Vagina (tissue), 2 donors: ENCODE data around the gene TPST2. TPM values are rescaled to one million over a fixed set of nuclear protein-coding genes. Genes with fewer than 3 reads are reported as not detected.

Experiments
- DNase-seq, 2 donors: peaks; one replicate each; pipeline ENCODE4 v3.0.0-alpha.2; 2017; ENCODE audit errors: extremely low spot score in 2 of 2
- H3K27ac ChIP-seq: fragments of 200-600 bp; sonication (generic); one replicate; pipeline ENCODE4 v1.5.1; 2019
- H3K27me3 ChIP-seq: fragments of 200-600 bp; sonication (generic); one replicate; pipeline ENCODE4 v1.5.1; 2019
- H3K36me3 ChIP-seq, 2 donors: fragments of 200-600 bp; sonication (generic); one replicate each; pipeline ENCODE4 v1.5.1; 2017 to 2019
- H3K4me1 ChIP-seq: fragments of 200-600 bp; sonication (generic); one replicate; pipeline ENCODE4 v1.5.1; 2019
- H3K4me3 ChIP-seq, 2 donors: fragments of 200-600 bp; sonication (generic); 1 replicate in 1 of 2; 2 replicates in 1 of 2; pipeline ENCODE4 v1.5.1; 2016 to 2019
- H3K9me3 ChIP-seq: fragments of 200-600 bp; sonication (generic); one replicate; pipeline ENCODE4 v1.5.1; 2019
- CTCF ChIP-seq, 3 experiments: fragments of 450-650 bp in 2 of 3; fragments of 200-600 bp in 1 of 3; sonication (generic) in 1 of 3; IDR thresholded peaks; one replicate each; pipeline ENCODE4 v1.5.1; 2017 to 2019; ENCODE audit warnings: antibody characterized with exemption in 3 of 3, mild to moderate bottlenecking in 2 of 3, moderate library complexity in 2 of 3
- POLR2A ChIP-seq, 2 donors: fragments of 450-650 bp; IDR thresholded peaks; one replicate each; pipeline ENCODE4 v1.6.1; 2017; ENCODE audit warnings: antibody characterized with exemption in 2 of 2, mild to moderate bottlenecking in 2 of 2, moderate library complexity in 2 of 2
- POLR2AphosphoS5 ChIP-seq, 2 donors: sonication (generic); formaldehyde crosslinking; IDR thresholded peaks; one replicate each; pipeline ENCODE4 v1.9.0; 2017; ENCODE audit warnings: antibody characterized with exemption in 2 of 2, mild to moderate bottlenecking in 2 of 2, low read depth in 1 of 2; ENCODE audit not compliant: insufficient read depth in 1 of 2
- intact Hi-C: fragments of 100-400 bp; cut with DNase I; formaldehyde crosslinking; loops from one replicate; pipeline ENCODE4 v1.15.1; 2023
- total RNA-seq: library from RNA; depleted of rRNA; stranded (reverse); fragments of >200 nt; gene quantifications from one replicate; pipeline ENCODE4 v1.2.3, GENCODE V29; 2016

Gene TPST2
- total RNA-seq, 1 donor from 2014 or later = 96.3 TPM

- Histone ChIP-seq H3K4me1 (peaks cover 14% of the 10 kb centered on the region), H3K27ac (no peak overlapping the region), H3K36me3 (peaks cover 0 to 69% of the 10 kb centered on the region in 2 donors), H3K27me3 (no peaks in the 10 kb centered on the region), H3K9me3 (no peaks in the 10 kb centered on the region), H3K4me3 (no peak overlapping the region)
- DNase-seq = no peak
- TF ChIP-seq POLR2AphosphoS5 (IDR thresholded peaks at IDR 0.05; ENCODE audit: insufficient read depth in 1 of 2, low read depth in 1 of 2) = no peak
- no peak for TF ChIP-seq POLR2A (IDR thresholded peaks at IDR 0.05)
- TF ChIP-seq CTCF (IDR thresholded peaks at IDR 0.05) = no peak
- intact Hi-C loops = no loop called here
Observed at GRCh38 chr22:26489447-26490036, 100.4 kb downstream of the TPST2 start.

GRCh38 chr22:26487996-26488395 is 101.9 kb downstream of the TPST2 start:
- Histone ChIP-seq H3K36me3 (peaks cover 0 to 55% of the 10 kb centered on the region in 2 donors), H3K4me1 (peaks cover 24% of the 10 kb centered on the region), H3K4me3 (no peak overlapping the region), H3K27ac (no peak overlapping the region), H3K9me3 (no peaks in the 10 kb centered on the region), H3K27me3 (no peaks in the 10 kb centered on the region)
- DNase-seq = no peak
- intact Hi-C loops = no loop called here
- TF ChIP-seq CTCF (IDR thresholded peaks at IDR 0.05) (no peak), POLR2AphosphoS5 (IDR thresholded peaks at IDR 0.05; ENCODE audit: insufficient read depth in 1 of 2, low read depth in 1 of 2) (no peak), POLR2A (IDR thresholded peaks at IDR 0.05) (no peak)

- Histone ChIP-seq H3K4me3 (no peak overlapping the region), H3K27ac (no peak overlapping the region), H3K9me3 (no peaks in the 10 kb centered on the region), H3K4me1 (peaks cover 40% of the 10 kb centered on the region), H3K27me3 (no peaks in the 10 kb centered on the region), H3K36me3 (peaks cover 0 to 40% of the 10 kb centered on the region in 2 donors)
- TF ChIP-seq POLR2AphosphoS5 (IDR thresholded peaks at IDR 0.05; ENCODE audit: insufficient read depth in 1 of 2, low read depth in 1 of 2) = no peak
- intact Hi-C loops = no loop called here
- no peak for DNase-seq
Observed at GRCh38 chr22:26486394-26486793, 103.5 kb downstream of the TPST2 start.

- Histone ChIP-seq H3K9me3 (no peaks in the 10 kb centered on the region), H3K27me3 (no peaks in the 10 kb centered on the region), H3K4me1 (peaks cover 45% of the 10 kb centered on the region), H3K27ac (no peak overlapping the region), H3K4me3 (no peak overlapping the region), H3K36me3 (peaks cover 0 to 35% of the 10 kb centered on the region in 2 donors)
- no peak for TF ChIP-seq POLR2AphosphoS5 (IDR thresholded peaks at IDR 0.05; ENCODE audit: insufficient read depth in 1 of 2, low read depth in 1 of 2)
- TF ChIP-seq CTCF (IDR thresholded peaks at IDR 0.05) = no peak
- TF ChIP-seq POLR2A (IDR thresholded peaks at IDR 0.05) = no peak
- no peak for DNase-seq
- intact Hi-C loops = no loop called here
Observed at GRCh38 chr22:26485806-26486390, 104.0 kb downstream of the TPST2 start.

GRCh38 chr22:26485013-26485412 is 104.9 kb downstream of the TPST2 start:
- Histone ChIP-seq H3K36me3 (peaks cover 0 to 32% of the 10 kb centered on the region in 2 donors), H3K9me3 (no peaks in the 10 kb centered on the region), H3K27me3 (no peaks in the 10 kb centered on the region), H3K4me1 (peaks cover 54% of the 10 kb centered on the region), H3K27ac (peak overlapping the region; percentile 98), H3K4me3 (peak overlapping the region in 1 of 2 donors; percentile 68)
- TF ChIP-seq POLR2AphosphoS5 (IDR thresholded peaks at IDR 0.05; ENCODE audit: insufficient read depth in 1 of 2, low read depth in 1 of 2) (no peak), CTCF (IDR thresholded peaks at IDR 0.05) (no peak), POLR2A (IDR thresholded peaks at IDR 0.05) (no peak)
- intact Hi-C loops = no loop called here
- DNase-seq = no peak
